H1 (cell line): ENCODE results near the gene GNAT2. TPM values are rescaled to one million over a fixed set of nuclear protein-coding genes. Genes with fewer than 3 reads are reported as not detected.

Source experiments
- CTCF ChIA-PET: fragments of 300-600 bp; sonication (Branson Sonifier 250); formaldehyde crosslinking; loops from one replicate; lab custom pipeline; 2021; ENCODE audit not compliant: partially characterized antibody; lab: Charles Lee
- POLR2A ChIA-PET: fragments of 300-600 bp; sonication (Branson Sonifier 250); formaldehyde crosslinking; loops from one replicate; lab custom pipeline; 2021; ENCODE audit warnings: inconsistent platforms; ENCODE audit not compliant: partially characterized antibody; lab: Charles Lee
- DNase-seq, 2 experiments: peaks; one replicate each; pipeline versions ENCODE4 v3.0.0 to v3.0.0-alpha.2; 2010 to 2022; ENCODE audit warnings: low spot score in 2 of 2, low read depth in 1 of 2, mixed read lengths in 1 of 2
- FAIRE-seq: peaks from 2 replicates; lab custom pipeline; 2011; peaks lifted over from hg19 to GRCh38; lab: Jason Lieb, UNC
- H2AFZ ChIP-seq: 2 replicates; pipeline ENCODE4 v1.8.1; 2012; ENCODE audit warnings: low read length, inconsistent platforms
- H2AK5ac ChIP-seq: 2 replicates; pipeline ENCODE4 v1.6.1; 2013; ENCODE audit warnings: low read depth, low read length
- H2BK120ac ChIP-seq: replicated peaks from 2 replicates; pipeline ENCODE3; 2013; ENCODE audit warnings: low read depth, low read length, inconsistent platforms
- H2BK12ac ChIP-seq: 2 replicates; pipeline ENCODE4 v1.6.1; 2013; ENCODE audit warnings: low read depth, low read length
- H2BK15ac ChIP-seq: 2 replicates; pipeline ENCODE4 v1.6.1; 2013; ENCODE audit warnings: low read length
- H2BK20ac ChIP-seq: 2 replicates; pipeline ENCODE4 v1.6.1; 2013; ENCODE audit warnings: low read length
- H2BK5ac ChIP-seq: 2 replicates; pipeline ENCODE4 v1.6.1; 2013; ENCODE audit warnings: low read depth, low read length
- H3K14ac ChIP-seq: 2 replicates; pipeline ENCODE4 v1.6.1; 2013; ENCODE audit warnings: inconsistent platforms; ENCODE audit not compliant: insufficient read length
- H3K18ac ChIP-seq: 2 replicates; pipeline ENCODE4 v1.6.1; 2013; ENCODE audit warnings: low read length; ENCODE audit errors: extremely low read depth
- H3K23ac ChIP-seq: 2 replicates; pipeline ENCODE4 v1.6.1; 2013; ENCODE audit warnings: inconsistent platforms; ENCODE audit not compliant: insufficient read length
- H3K23me2 ChIP-seq: 2 replicates; pipeline ENCODE4 v1.6.1; 2013; ENCODE audit warnings: low read depth, low read length
- H3K27ac ChIP-seq: 2 replicates; pipeline ENCODE4 v1.6.1; 2011; ENCODE audit warnings: low read depth, low read length, inconsistent platforms
- H3K27me3 ChIP-seq, 4 experiments: replicated peaks in 1 of 4; 1 replicate in 1 of 4; 2 replicates in 3 of 4; pipeline versions ENCODE4 v1.6.1 to v1.8.1; 2011 to 2013; ENCODE audit warnings: low read length in 3 of 4, mild to moderate bottlenecking in 3 of 4, inconsistent platforms in 2 of 4, mixed read lengths in 2 of 4, moderate library complexity in 1 of 4; ENCODE audit not compliant: control insufficient read depth in 3 of 4, insufficient read depth in 3 of 4; ENCODE audit errors: extremely low read depth in 1 of 4
- H3K36me3 ChIP-seq, 4 experiments: 2 replicates each; pipeline versions ENCODE4 v1.6.1 to v1.8.1; 2011 to 2013; ENCODE audit warnings: mild to moderate bottlenecking in 4 of 4, low read length in 3 of 4, moderate library complexity in 2 of 4, control low read depth in 1 of 4, inconsistent platforms in 1 of 4; ENCODE audit not compliant: insufficient read depth in 4 of 4, control insufficient read depth in 2 of 4
- H3K4ac ChIP-seq: replicated peaks from 2 replicates; pipeline ENCODE3; 2013; ENCODE audit warnings: low read length, low read depth, mixed read lengths, inconsistent platforms; ENCODE audit not compliant: insufficient read length
- H3K4me1 ChIP-seq, 4 experiments: replicated peaks in 1 of 4; 1 replicate in 1 of 4; 2 replicates in 3 of 4; pipeline versions ENCODE4 v1.6.1 to v1.8.1; 2011 to 2013; ENCODE audit warnings: low read length in 3 of 4, inconsistent platforms in 2 of 4, mixed read lengths in 1 of 4; ENCODE audit not compliant: insufficient read depth in 4 of 4, control insufficient read depth in 3 of 4
- H3K4me2 ChIP-seq, 2 experiments: 2 replicates each; pipeline versions ENCODE4 v1.6.1 to v1.8.1; 2011 to 2013; ENCODE audit warnings: low read depth in 2 of 2, low read length in 2 of 2, control low read depth in 1 of 2, inconsistent platforms in 1 of 2, mild to moderate bottlenecking in 1 of 2; ENCODE audit not compliant: insufficient read depth in 1 of 2
- H3K4me3 ChIP-seq, 4 experiments: fragments of 200-600, 300-600 bp in 1 of 4; sonication (generic), shearing (Covaris generic), sonication (Bioruptor Twin) in 1 of 4; 2 replicates each; pipeline versions ENCODE4 v1.5.1 to v1.8.1; 2011 to 2016; ENCODE audit warnings: low read length in 4 of 4, low read depth in 3 of 4, control low read depth in 2 of 4, inconsistent platforms in 2 of 4, mild to moderate bottlenecking in 2 of 4, mixed read lengths in 1 of 4, moderate library complexity in 1 of 4; ENCODE audit not compliant: insufficient read depth in 2 of 4; ENCODE audit errors: extremely low read depth in 1 of 4
- H3K56ac ChIP-seq: replicated peaks from 2 replicates; pipeline ENCODE3; 2013; ENCODE audit warnings: low read depth, mild to moderate bottlenecking, mixed read lengths, low read length, inconsistent platforms; ENCODE audit not compliant: insufficient read length
- H3K79me1 ChIP-seq: 2 replicates; pipeline ENCODE4 v1.6.1; 2013; ENCODE audit warnings: low read depth, low read length, control low read depth
- H3K79me2 ChIP-seq, 2 experiments: 2 replicates each; pipeline versions ENCODE4 v1.6.1 to v1.8.1; 2012 to 2013; ENCODE audit warnings: low read length in 2 of 2, mild to moderate bottlenecking in 2 of 2, inconsistent platforms in 1 of 2; ENCODE audit not compliant: insufficient read depth in 2 of 2, control insufficient read depth in 1 of 2
- H3K9ac ChIP-seq, 4 experiments: replicated peaks in 1 of 4; 1 replicate in 1 of 4; 2 replicates in 3 of 4; pipeline versions ENCODE4 v1.6.1 to v1.8.1; 2011 to 2013; ENCODE audit warnings: low read depth in 3 of 4, low read length in 3 of 4, control low read depth in 2 of 4, mild to moderate bottlenecking in 2 of 4, moderate library complexity in 2 of 4, inconsistent platforms in 1 of 4; ENCODE audit errors: extremely low read depth in 1 of 4
- H3K9me3 ChIP-seq, 2 experiments: 2 replicates each; pipeline versions ENCODE4 v1.6.1 to v1.8.1; 2012 to 2013; ENCODE audit warnings: mild to moderate bottlenecking in 2 of 2, moderate library complexity in 2 of 2, control low read depth in 1 of 2, inconsistent platforms in 1 of 2, low read depth in 1 of 2, low read length in 1 of 2, mixed read lengths in 1 of 2; ENCODE audit not compliant: insufficient read depth in 2 of 2
- H4K20me1 ChIP-seq, 2 experiments: replicated peaks in 1 of 2; 2 replicates each; pipeline versions ENCODE3 to v1.8.1; 2011 to 2013; ENCODE audit warnings: inconsistent platforms in 2 of 2, low read length in 2 of 2, mild to moderate bottlenecking in 1 of 2; ENCODE audit not compliant: insufficient read depth in 2 of 2, control insufficient read depth in 1 of 2
- H4K5ac ChIP-seq: 2 replicates; pipeline ENCODE4 v1.6.1; 2013; ENCODE audit warnings: low read length, low read depth, mixed read lengths, inconsistent platforms; ENCODE audit not compliant: insufficient read length
- H4K8ac ChIP-seq: 2 replicates; pipeline ENCODE4 v1.8.0; 2013; ENCODE audit warnings: mild to moderate bottlenecking, moderate library complexity, low read length, inconsistent platforms; ENCODE audit not compliant: insufficient read depth; ENCODE audit errors: extremely low read depth
- H4K91ac ChIP-seq: replicated peaks from 2 replicates; pipeline ENCODE3; 2013; ENCODE audit warnings: low read length, mixed read lengths, inconsistent platforms; ENCODE audit not compliant: insufficient read length
- WGBS, 2 experiments: shearing (Covaris generic) in 1 of 2; methylation state at CpG; one replicate each; pipeline versions ENCODE4 v1.1.6 to v1.1.7; 2013 to 2015; ENCODE audit warnings: low lambda C conversion rate in 2 of 2, mixed read lengths in 2 of 2, inconsistent platforms in 1 of 2, low coverage in 1 of 2, missing lambda C conversion rate in 1 of 2; ENCODE audit not compliant: insufficient replicate concordance in 2 of 2, insufficient coverage in 1 of 2, insufficient read length in 1 of 2; ENCODE audit errors: extremely low coverage in 1 of 2, missing lambda C conversion rate in 1 of 2; 5-methylcytosine and 5-hydroxymethylcytosine counted together
- polyA plus RNA-seq, 7 experiments: library from polyadenylated mRNA; depleted of rRNA in 3 of 7; stranded (reverse) in 5 of 7; unstranded in 2 of 7; fragments of >200 nt in 5 of 7; fragments of 200-250 nt in 2 of 7; gene quantifications; 1 replicate in 5 of 7; 2 replicates in 1 of 7; 4 replicates in 1 of 7; pipeline versions ENCODE4 v1.2.1 to v1.2.3, GENCODE V29; 2011 to 2013; ENCODE audit warnings: missing spikeins in 2 of 7, mixed read lengths in 2 of 7
- total RNA-seq: library from RNA; stranded (reverse); fragmentation: NEBNext Ultra II Directional; extraction: Animal tissue kit (Norgen Biotek cat#: 25700); gene quantifications from 2 replicates; pipeline ENCODE4 v1.2.1, GENCODE V29; 2021
- TF ChIP-seq, protein P1 (sequence below): IDR thresholded peaks from 2 replicates; pipeline ENCODE4 v1.6.1; 2012; ENCODE audit warnings: inconsistent platforms

Gene GNAT2
- total and polyA plus RNA-seq, 2 of the 8 experiments (the other 6 are each of a cell fraction or from before 2014, with no cell fraction given): 0.05 TPM; not detected in 1

DNA sequence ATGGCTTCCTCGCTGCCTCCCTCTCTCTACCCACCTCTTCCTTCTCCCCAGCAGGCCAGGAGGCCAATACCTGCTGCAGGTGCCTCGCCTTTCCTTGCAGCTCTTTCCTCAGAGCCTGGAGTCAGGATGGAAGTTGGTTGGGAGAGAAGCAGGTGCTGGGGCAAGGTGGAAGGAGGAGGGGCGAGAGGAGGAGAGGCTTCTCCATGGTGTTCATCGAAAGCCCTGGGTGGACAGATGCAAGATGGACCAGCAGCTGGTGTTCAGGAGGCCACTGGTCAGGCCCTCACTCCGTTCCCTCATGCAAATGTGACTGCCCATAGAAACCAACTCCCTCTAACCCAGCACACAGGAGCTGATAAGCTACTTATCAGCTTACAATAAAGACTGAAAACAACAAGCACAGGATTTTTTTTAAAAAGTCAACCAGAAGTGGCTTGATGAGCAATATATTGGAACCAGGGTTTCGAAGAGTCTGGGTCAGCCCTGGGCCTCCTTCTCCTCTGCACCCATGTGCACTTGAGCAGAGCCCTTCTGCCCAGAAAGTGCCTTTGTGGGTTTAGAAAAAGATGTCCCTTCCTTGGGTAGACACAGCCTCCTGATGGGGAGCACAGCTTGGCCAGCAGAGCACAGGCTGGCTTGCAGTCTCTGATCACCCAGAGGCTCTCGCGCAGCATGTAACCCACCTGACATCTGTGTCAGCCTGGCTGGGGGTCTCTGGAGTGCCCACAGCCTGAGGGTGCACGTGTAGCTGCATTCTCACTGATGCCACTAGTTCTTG lies 19.8 kb upstream of the GNAT2 start:
- Histone ChIP-seq H3K4me2 (no peak overlapping the region), H3K56ac (no peak overlapping the region), H2BK12ac (0 out of 2 replicates have a peak overlapping the region, but pooled peaks have one; percentile 39), H3K27ac (no peak overlapping the region), H3K4ac (no peak overlapping the region), H4K91ac (no peak overlapping the region), H3K27me3 (no peaks in the 10 kb centered on the region; a peak in 2 of 7 replicates), H3K23ac (no peak overlapping the region), H3K4me1 (peaks cover 5 to 8% (median 6%) of the 10 kb centered on the region in 4 experiments; a peak in 6 of 7 replicates), H3K18ac (no peak overlapping the region), H3K36me3 (no peaks in the 10 kb centered on the region), H3K9me3 (no peaks in the 10 kb centered on the region), H2BK15ac (no peak overlapping the region), H2AK5ac (no peak overlapping the region), H2BK5ac (no peak overlapping the region), H4K5ac (no peak overlapping the region), H3K9ac (no peak overlapping the region), H3K23me2 (no peaks in the 10 kb centered on the region), H2AFZ (no peak overlapping the region), H2BK120ac (no peak overlapping the region), H4K20me1 (peaks cover 0 to 2% of the 10 kb centered on the region in 2 experiments), H3K14ac (no peak overlapping the region), H3K4me3 (no peak overlapping the region), H3K79me1 (no peaks in the 10 kb centered on the region), H3K79me2 (no peaks in the 10 kb centered on the region), H4K8ac (peak overlapping the region; percentile 16; the same call in 1 of the 2 replicates), H2BK20ac (no peak overlapping the region)
- ChIA-PET POLR2A (interaction anchor here (0.6 to 4.5 kb wide), 6 partner anchors 10 to 344 kb away, joined by 3 to 18 read pairs (median 6); partner anchors contain the start of genes AMPD2, GNAI3 and GNAT2), CTCF (interaction anchor here (0.5 to 10.7 kb wide), 66 partner anchors 9 to 530 kb away, joined by 3 to 293 read pairs (median 8); partner anchors contain the start of genes AHCYL1, CYB561D1, EPS8L3 and GNAI3)
- DNase-seq (peak in 1 of 2 experiments; percentile 38), FAIRE-seq (no peak)
- 88% methylated on average over 9 of the region's 9 CpGs; no CpG with 5 or more reads in 1 of the 2 experiments for WGBS, 2 experiments
- TF ChIP-seq, protein P1, sequence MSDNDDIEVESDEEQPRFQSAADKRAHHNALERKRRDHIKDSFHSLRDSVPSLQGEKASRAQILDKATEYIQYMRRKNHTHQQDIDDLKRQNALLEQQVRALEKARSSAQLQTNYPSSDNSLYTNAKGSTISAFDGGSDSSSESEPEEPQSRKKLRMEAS: no peak
